Uterus (tissue), 2 donors: ENCODE measurements around the gene RGPD3.
"Not testable (repeated sequence)": the region's sequence is repeated elsewhere in the genome, so short reads cannot be mapped to it uniquely, and the experiment has no call there.

Experiments
- CTCF ChIP-seq, 4 experiments: fragments of 200-600 bp in 2 of 4; fragments of 450-650 bp in 2 of 4; sonication (generic) in 2 of 4; IDR thresholded peaks; one replicate each; pipeline ENCODE4 v1.5.1; 2016 to 2019; ENCODE audit warnings: antibody characterized with exemption in 4 of 4, mild to moderate bottlenecking in 2 of 4, moderate library complexity in 1 of 4
- POLR2A ChIP-seq, 2 donors: fragments of 450-650 bp; IDR thresholded peaks; one replicate each; pipeline ENCODE4 v1.6.1; 2016; ENCODE audit warnings: antibody characterized with exemption in 2 of 2, mild to moderate bottlenecking in 1 of 2, moderate library complexity in 1 of 2

- not testable (repeated sequence) for TF ChIP-seq CTCF, POLR2A (IDR thresholded peaks at IDR 0.05)
Measured at GRCh38 chr2:106506002-106506687, 37.9 kb upstream of the RGPD3 start.
